H1 (cell line): Measurements from ENCODE around the gene ZKSCAN8. TPM values are rescaled to one million over a fixed set of nuclear protein-coding genes. Genes with fewer than 3 reads are reported as not detected.

Experiments
- CTCF ChIA-PET: fragments of 300-600 bp; sonication (Branson Sonifier 250); formaldehyde crosslinking; loops from one replicate; lab custom pipeline; 2021; ENCODE audit not compliant: partially characterized antibody; lab: Charles Lee
- POLR2A ChIA-PET: fragments of 300-600 bp; sonication (Branson Sonifier 250); formaldehyde crosslinking; loops from one replicate; lab custom pipeline; 2021; ENCODE audit warnings: inconsistent platforms; ENCODE audit not compliant: partially characterized antibody; lab: Charles Lee
- DNase-seq, 2 experiments: peaks; one replicate each; pipeline versions ENCODE4 v3.0.0 to v3.0.0-alpha.2; 2010 to 2022; ENCODE audit warnings: low spot score in 2 of 2, low read depth in 1 of 2, mixed read lengths in 1 of 2
- FAIRE-seq: peaks from 2 replicates; lab custom pipeline; 2011; peaks lifted over from hg19 to GRCh38; lab: Jason Lieb, UNC
- H2AFZ ChIP-seq: 2 replicates; pipeline ENCODE4 v1.8.1; 2012; ENCODE audit warnings: low read length, inconsistent platforms
- H2AK5ac ChIP-seq: 2 replicates; pipeline ENCODE4 v1.6.1; 2013; ENCODE audit warnings: low read depth, low read length
- H2BK120ac ChIP-seq: replicated peaks from 2 replicates; pipeline ENCODE3; 2013; ENCODE audit warnings: low read depth, low read length, inconsistent platforms
- H2BK12ac ChIP-seq: 2 replicates; pipeline ENCODE4 v1.6.1; 2013; ENCODE audit warnings: low read depth, low read length
- H2BK15ac ChIP-seq: 2 replicates; pipeline ENCODE4 v1.6.1; 2013; ENCODE audit warnings: low read length
- H2BK20ac ChIP-seq: 2 replicates; pipeline ENCODE4 v1.6.1; 2013; ENCODE audit warnings: low read length
- H2BK5ac ChIP-seq: 2 replicates; pipeline ENCODE4 v1.6.1; 2013; ENCODE audit warnings: low read depth, low read length
- H3K14ac ChIP-seq: 2 replicates; pipeline ENCODE4 v1.6.1; 2013; ENCODE audit warnings: inconsistent platforms; ENCODE audit not compliant: insufficient read length
- H3K18ac ChIP-seq: 2 replicates; pipeline ENCODE4 v1.6.1; 2013; ENCODE audit warnings: low read length; ENCODE audit errors: extremely low read depth
- H3K23ac ChIP-seq: 2 replicates; pipeline ENCODE4 v1.6.1; 2013; ENCODE audit warnings: inconsistent platforms; ENCODE audit not compliant: insufficient read length
- H3K23me2 ChIP-seq: 2 replicates; pipeline ENCODE4 v1.6.1; 2013; ENCODE audit warnings: low read depth, low read length
- H3K27ac ChIP-seq: 2 replicates; pipeline ENCODE4 v1.6.1; 2011; ENCODE audit warnings: low read depth, low read length, inconsistent platforms
- H3K27me3 ChIP-seq, 4 experiments: replicated peaks in 1 of 4; 1 replicate in 1 of 4; 2 replicates in 3 of 4; pipeline versions ENCODE4 v1.6.1 to v1.8.1; 2011 to 2013; ENCODE audit warnings: low read length in 3 of 4, mild to moderate bottlenecking in 3 of 4, inconsistent platforms in 2 of 4, mixed read lengths in 2 of 4, moderate library complexity in 1 of 4; ENCODE audit not compliant: control insufficient read depth in 3 of 4, insufficient read depth in 3 of 4; ENCODE audit errors: extremely low read depth in 1 of 4
- H3K36me3 ChIP-seq, 4 experiments: 2 replicates each; pipeline versions ENCODE4 v1.6.1 to v1.8.1; 2011 to 2013; ENCODE audit warnings: mild to moderate bottlenecking in 4 of 4, low read length in 3 of 4, moderate library complexity in 2 of 4, control low read depth in 1 of 4, inconsistent platforms in 1 of 4; ENCODE audit not compliant: insufficient read depth in 4 of 4, control insufficient read depth in 2 of 4
- H3K4ac ChIP-seq: replicated peaks from 2 replicates; pipeline ENCODE3; 2013; ENCODE audit warnings: low read length, low read depth, mixed read lengths, inconsistent platforms; ENCODE audit not compliant: insufficient read length
- H3K4me1 ChIP-seq, 4 experiments: replicated peaks in 1 of 4; 1 replicate in 1 of 4; 2 replicates in 3 of 4; pipeline versions ENCODE4 v1.6.1 to v1.8.1; 2011 to 2013; ENCODE audit warnings: low read length in 3 of 4, inconsistent platforms in 2 of 4, mixed read lengths in 1 of 4; ENCODE audit not compliant: insufficient read depth in 4 of 4, control insufficient read depth in 3 of 4
- H3K4me2 ChIP-seq, 2 experiments: 2 replicates each; pipeline versions ENCODE4 v1.6.1 to v1.8.1; 2011 to 2013; ENCODE audit warnings: low read depth in 2 of 2, low read length in 2 of 2, control low read depth in 1 of 2, inconsistent platforms in 1 of 2, mild to moderate bottlenecking in 1 of 2; ENCODE audit not compliant: insufficient read depth in 1 of 2
- H3K4me3 ChIP-seq, 4 experiments: fragments of 200-600, 300-600 bp in 1 of 4; sonication (generic), shearing (Covaris generic), sonication (Bioruptor Twin) in 1 of 4; 2 replicates each; pipeline versions ENCODE4 v1.5.1 to v1.8.1; 2011 to 2016; ENCODE audit warnings: low read length in 4 of 4, low read depth in 3 of 4, control low read depth in 2 of 4, inconsistent platforms in 2 of 4, mild to moderate bottlenecking in 2 of 4, mixed read lengths in 1 of 4, moderate library complexity in 1 of 4; ENCODE audit not compliant: insufficient read depth in 2 of 4; ENCODE audit errors: extremely low read depth in 1 of 4
- H3K56ac ChIP-seq: replicated peaks from 2 replicates; pipeline ENCODE3; 2013; ENCODE audit warnings: low read depth, mild to moderate bottlenecking, mixed read lengths, low read length, inconsistent platforms; ENCODE audit not compliant: insufficient read length
- H3K79me1 ChIP-seq: 2 replicates; pipeline ENCODE4 v1.6.1; 2013; ENCODE audit warnings: low read depth, low read length, control low read depth
- H3K79me2 ChIP-seq, 2 experiments: 2 replicates each; pipeline versions ENCODE4 v1.6.1 to v1.8.1; 2012 to 2013; ENCODE audit warnings: low read length in 2 of 2, mild to moderate bottlenecking in 2 of 2, inconsistent platforms in 1 of 2; ENCODE audit not compliant: insufficient read depth in 2 of 2, control insufficient read depth in 1 of 2
- H3K9ac ChIP-seq, 4 experiments: replicated peaks in 1 of 4; 1 replicate in 1 of 4; 2 replicates in 3 of 4; pipeline versions ENCODE4 v1.6.1 to v1.8.1; 2011 to 2013; ENCODE audit warnings: low read depth in 3 of 4, low read length in 3 of 4, control low read depth in 2 of 4, mild to moderate bottlenecking in 2 of 4, moderate library complexity in 2 of 4, inconsistent platforms in 1 of 4; ENCODE audit errors: extremely low read depth in 1 of 4
- H3K9me3 ChIP-seq, 2 experiments: 2 replicates each; pipeline versions ENCODE4 v1.6.1 to v1.8.1; 2012 to 2013; ENCODE audit warnings: mild to moderate bottlenecking in 2 of 2, moderate library complexity in 2 of 2, control low read depth in 1 of 2, inconsistent platforms in 1 of 2, low read depth in 1 of 2, low read length in 1 of 2, mixed read lengths in 1 of 2; ENCODE audit not compliant: insufficient read depth in 2 of 2
- H4K20me1 ChIP-seq, 2 experiments: replicated peaks in 1 of 2; 2 replicates each; pipeline versions ENCODE3 to v1.8.1; 2011 to 2013; ENCODE audit warnings: inconsistent platforms in 2 of 2, low read length in 2 of 2, mild to moderate bottlenecking in 1 of 2; ENCODE audit not compliant: insufficient read depth in 2 of 2, control insufficient read depth in 1 of 2
- H4K5ac ChIP-seq: 2 replicates; pipeline ENCODE4 v1.6.1; 2013; ENCODE audit warnings: low read length, low read depth, mixed read lengths, inconsistent platforms; ENCODE audit not compliant: insufficient read length
- H4K8ac ChIP-seq: 2 replicates; pipeline ENCODE4 v1.8.0; 2013; ENCODE audit warnings: mild to moderate bottlenecking, moderate library complexity, low read length, inconsistent platforms; ENCODE audit not compliant: insufficient read depth; ENCODE audit errors: extremely low read depth
- H4K91ac ChIP-seq: replicated peaks from 2 replicates; pipeline ENCODE3; 2013; ENCODE audit warnings: low read length, mixed read lengths, inconsistent platforms; ENCODE audit not compliant: insufficient read length
- CEBPB ChIP-seq: IDR thresholded peaks from 2 replicates; pipeline ENCODE4 v1.6.1; 2012; ENCODE audit warnings: low read depth, low read length
- CHD1 ChIP-seq: IDR thresholded peaks from 2 replicates; pipeline ENCODE4 v1.6.1; 2012; ENCODE audit warnings: low read depth, low read length, improper control_type of control experiment
- CHD2 ChIP-seq: IDR thresholded peaks from 2 replicates; pipeline ENCODE4 v1.6.1; 2012; ENCODE audit warnings: low read length, improper control_type of control experiment
- HDAC6 ChIP-seq: IDR thresholded peaks from one replicate; pipeline ENCODE4 v1.7.1; 2012; ENCODE audit warnings: low read depth, mild to moderate bottlenecking, inconsistent platforms, low read length, moderate library complexity
- MAFK ChIP-seq: IDR thresholded peaks from 2 replicates; pipeline ENCODE4 v1.6.1; 2012; ENCODE audit warnings: low read depth, mild to moderate bottlenecking, improper control_type of control experiment, low read length
- WGBS, 2 experiments: shearing (Covaris generic) in 1 of 2; methylation state at CpG; one replicate each; pipeline versions ENCODE4 v1.1.6 to v1.1.7; 2013 to 2015; ENCODE audit warnings: low lambda C conversion rate in 2 of 2, mixed read lengths in 2 of 2, inconsistent platforms in 1 of 2, low coverage in 1 of 2, missing lambda C conversion rate in 1 of 2; ENCODE audit not compliant: insufficient replicate concordance in 2 of 2, insufficient coverage in 1 of 2, insufficient read length in 1 of 2; ENCODE audit errors: extremely low coverage in 1 of 2, missing lambda C conversion rate in 1 of 2; 5-methylcytosine and 5-hydroxymethylcytosine counted together
- polyA plus RNA-seq, 7 experiments: library from polyadenylated mRNA; depleted of rRNA in 3 of 7; stranded (reverse) in 5 of 7; unstranded in 2 of 7; fragments of >200 nt in 5 of 7; fragments of 200-250 nt in 2 of 7; gene quantifications; 1 replicate in 5 of 7; 2 replicates in 1 of 7; 4 replicates in 1 of 7; pipeline versions ENCODE4 v1.2.1 to v1.2.3, GENCODE V29; 2011 to 2013; ENCODE audit warnings: missing spikeins in 2 of 7, mixed read lengths in 2 of 7
- total RNA-seq: library from RNA; stranded (reverse); fragmentation: NEBNext Ultra II Directional; extraction: Animal tissue kit (Norgen Biotek cat#: 25700); gene quantifications from 2 replicates; pipeline ENCODE4 v1.2.1, GENCODE V29; 2021
- TF ChIP-seq, protein P1 (sequence below): IDR thresholded peaks from 2 replicates; pipeline ENCODE4 v1.6.1; 2012; ENCODE audit warnings: low read length, inconsistent platforms

The ZKSCAN8 gene
- total and polyA plus RNA-seq, 2 of the 8 experiments (the other 6 are each of a cell fraction or from before 2014, with no cell fraction given) = 10.7 to 24.1 TPM

DNA sequence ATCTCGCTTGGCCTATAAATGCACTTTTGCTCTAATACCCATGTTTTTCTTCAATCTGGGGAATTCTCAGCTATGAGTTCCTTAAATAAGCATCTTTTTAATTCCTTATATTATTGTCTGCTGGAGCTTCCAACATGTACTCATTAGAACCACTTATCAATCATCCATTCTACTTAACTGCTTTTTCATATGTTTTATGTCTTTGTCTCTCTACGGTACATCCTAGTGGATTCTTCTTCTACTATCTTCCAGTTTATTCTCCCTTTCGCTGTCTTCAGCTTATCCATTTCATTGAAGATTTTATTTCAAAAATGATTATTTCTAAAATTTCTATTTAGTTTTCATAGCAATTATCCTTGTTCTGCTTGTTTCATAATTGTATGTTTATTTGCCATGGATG, 29.7 kb upstream of the ZKSCAN8 start:
- Histone ChIP-seq H2BK15ac (no peak overlapping the region), H3K14ac (no peak overlapping the region), H2AFZ (no peak overlapping the region), H3K79me2 (no peaks in the 10 kb centered on the region), H3K18ac (no peak overlapping the region), H3K36me3 (peaks cover 0 to 5% (median 2%) of the 10 kb centered on the region in 4 experiments; a peak in 1 of 8 replicates), H3K23me2 (no peaks in the 10 kb centered on the region), H4K8ac (no peak overlapping the region), H2BK20ac (no peak overlapping the region), H4K5ac (no peak overlapping the region), H3K56ac (no peak overlapping the region), H4K91ac (no peak overlapping the region), H3K27ac (no peak overlapping the region), H2BK12ac (no peak overlapping the region), H3K4ac (no peak overlapping the region), H3K79me1 (no peaks in the 10 kb centered on the region), H3K9me3 (no peaks in the 10 kb centered on the region), H2BK5ac (no peak overlapping the region), H3K9ac (no peak overlapping the region), H3K27me3 (peaks cover 0 to 2% (median 0%) of the 10 kb centered on the region in 4 experiments; a peak in 2 of 7 replicates), H3K4me1 (no peaks in the 10 kb centered on the region), H3K4me3 (no peak overlapping the region), H3K23ac (no peak overlapping the region), H4K20me1 (no peaks in the 10 kb centered on the region), H3K4me2 (no peak overlapping the region), H2AK5ac (no peak overlapping the region), H2BK120ac (no peak overlapping the region)
- DNase-seq = no peak
- no peak for FAIRE-seq
- ChIA-PET POLR2A (interaction anchor here (1.1 to 1.2 kb wide), 2 partner anchors 19 to 219 kb away, joined by 3 read pairs; a partner anchor contains a TSS), CTCF (interaction anchor here (0.9 kb wide), 1 partner anchor 244 kb away, joined by 3 read pairs; no protein-coding TSS in a partner anchor)
- WGBS, 2 experiments = 94% methylated on average over 3 of the region's 3 CpGs; no CpG with 5 or more reads in 1 of the 2 experiments
- TF ChIP-seq HDAC6 (no peak), CEBPB (no peak), CHD2 (no peak), MAFK (no peak), CHD1 (no peak)
- TF ChIP-seq, protein P1, sequence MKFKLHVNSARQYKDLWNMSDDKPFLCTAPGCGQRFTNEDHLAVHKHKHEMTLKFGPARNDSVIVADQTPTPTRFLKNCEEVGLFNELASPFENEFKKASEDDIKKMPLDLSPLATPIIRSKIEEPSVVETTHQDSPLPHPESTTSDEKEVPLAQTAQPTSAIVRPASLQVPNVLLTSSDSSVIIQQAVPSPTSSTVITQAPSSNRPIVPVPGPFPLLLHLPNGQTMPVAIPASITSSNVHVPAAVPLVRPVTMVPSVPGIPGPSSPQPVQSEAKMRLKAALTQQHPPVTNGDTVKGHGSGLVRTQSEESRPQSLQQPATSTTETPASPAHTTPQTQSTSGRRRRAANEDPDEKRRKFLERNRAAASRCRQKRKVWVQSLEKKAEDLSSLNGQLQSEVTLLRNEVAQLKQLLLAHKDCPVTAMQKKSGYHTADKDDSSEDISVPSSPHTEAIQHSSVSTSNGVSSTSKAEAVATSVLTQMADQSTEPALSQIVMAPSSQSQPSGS = no peak
